Measurements from ENCODE around the gene ZNF101. TPM values are rescaled to one million over a fixed set of nuclear protein-coding genes. Genes with fewer than 3 reads are reported as not detected.

The ZNF101 gene
- total and polyA plus RNA-seq, 9 of the 15 experiments (the other 6 are each of a cell fraction or from before 2014, with no cell fraction given): 9.6 to 20.3 (median 12.4) TPM

DNA sequence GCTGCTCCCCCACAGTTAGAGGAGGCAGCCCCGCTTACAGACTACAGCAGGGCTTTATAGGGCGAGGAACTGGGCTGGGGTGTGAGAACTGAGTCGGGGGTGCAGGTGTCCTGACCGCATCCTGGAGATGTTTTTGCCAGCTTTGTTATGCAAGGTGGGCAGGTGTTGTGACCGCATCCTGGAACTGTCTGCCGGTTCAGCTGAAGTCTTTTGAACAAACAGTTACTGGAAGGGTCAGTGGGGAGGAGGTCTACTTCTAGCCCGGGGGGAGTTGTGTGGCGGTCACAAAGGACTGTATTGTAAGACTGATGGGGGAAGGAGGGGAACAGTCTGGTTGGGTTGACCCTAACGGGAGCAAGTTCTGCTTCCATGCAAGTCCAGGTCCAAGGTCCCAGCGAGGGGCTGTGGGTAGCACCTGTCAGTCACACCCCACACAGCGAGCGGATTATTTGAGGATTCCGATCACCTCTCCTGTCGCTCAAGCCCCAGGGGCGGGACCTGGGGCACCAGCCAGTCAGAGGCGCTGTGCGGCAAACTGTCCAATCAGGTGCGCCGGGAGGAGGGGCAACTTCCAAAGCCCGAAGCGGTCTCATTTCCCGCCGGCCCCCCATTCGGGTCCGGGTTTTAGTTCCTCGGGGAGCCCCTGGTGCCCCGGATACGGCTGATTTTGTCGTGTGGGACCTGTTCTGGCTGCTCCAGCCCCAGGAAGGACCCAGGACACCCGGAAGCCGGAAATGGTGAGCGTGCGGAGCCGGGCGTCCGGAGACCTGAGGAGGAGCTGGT is at the start of gene ZNF101 (continued):
- TF ChIP-seq, protein P1, sequence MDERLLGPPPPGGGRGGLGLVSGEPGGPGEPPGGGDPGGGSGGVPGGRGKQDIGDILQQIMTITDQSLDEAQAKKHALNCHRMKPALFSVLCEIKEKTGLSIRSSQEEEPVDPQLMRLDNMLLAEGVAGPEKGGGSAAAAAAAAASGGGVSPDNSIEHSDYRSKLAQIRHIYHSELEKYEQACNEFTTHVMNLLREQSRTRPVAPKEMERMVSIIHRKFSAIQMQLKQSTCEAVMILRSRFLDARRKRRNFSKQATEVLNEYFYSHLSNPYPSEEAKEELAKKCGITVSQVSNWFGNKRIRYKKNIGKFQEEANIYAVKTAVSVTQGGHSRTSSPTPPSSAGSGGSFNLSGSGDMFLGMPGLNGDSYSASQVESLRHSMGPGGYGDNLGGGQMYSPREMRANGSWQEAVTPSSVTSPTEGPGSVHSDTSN (CRISPR knock-in tag; IDR thresholded peaks at IDR 0.05; ENCODE audit: low read depth): peak; percentile 93
- TF ChIP-seq, protein P1 (tag; conservative IDR thresholded peaks at IDR 0.05; ENCODE audit: low read depth): peak; percentile 96
- TF ChIP-seq POLR2AphosphoS5 (IDR thresholded peaks at IDR 0.05; ENCODE audit: control insufficient read depth, insufficient read depth, low read depth, low read length): peak; percentile 78
- TF ChIP-seq USF2 (CRISPR knock-in tag; IDR thresholded peaks at IDR 0.05): no peak
- no peak for TF ChIP-seq CUX1 (CRISPR knock-in tag; IDR thresholded peaks at IDR 0.05)
- TF ChIP-seq MYC (IDR thresholded peaks at IDR 0.05; ENCODE audit: low read depth, low read length): peak; percentile 66
- no peak for TF ChIP-seq MYC (CRISPR knock-in tag; IDR thresholded peaks at IDR 0.05; ENCODE audit: borderline replicate concordance, low read depth)
- peak; percentile 46 for TF ChIP-seq FIP1L1 (IDR thresholded peaks at IDR 0.05; ENCODE audit: low read depth, low read length, poor library complexity, severe bottlenecking)
- TF ChIP-seq E2F4 (CRISPR knock-in tag; IDR thresholded peaks at IDR 0.05; ENCODE audit: low read depth): no peak
- peak in 1 of 2 experiments; percentile 13; a peak in 2 of 4 replicates for TF ChIP-seq MAZ (CRISPR knock-in tag; conservative IDR thresholded peaks at IDR 0.05 in 1 of 2, IDR thresholded peaks at IDR 0.05 in 1 of 2)
- TF ChIP-seq ELF4 (CRISPR knock-in tag; IDR thresholded peaks at IDR 0.05): no peak
- peak; percentile 76 for TF ChIP-seq POLR2B (IDR thresholded peaks at IDR 0.05; ENCODE audit: low read depth, partially characterized antibody)
